ENCODE results near the gene GRK5. TPM values are rescaled to one million over a fixed set of nuclear protein-coding genes. Genes with fewer than 3 reads are reported as not detected.
A peak's percentile ranks its signal among the peaks of the same experiment; 100 is the strongest.

The GRK5 gene
- total RNA-seq, 1 donor from 2014 or later: 163 TPM

- no peak overlapping the region for H3K4me3 Mint-ChIP-seq (ENCODE audit: unreplicated experiment)
- peaks cover 65% of the 10 kb centered on the region for H3K36me3 Mint-ChIP-seq (ENCODE audit: low read depth, unreplicated experiment)
- TF ChIP-seq CTCF (IDR thresholded peaks at IDR 0.05; ENCODE audit: unreplicated experiment): no peak
- H3K4me1 Mint-ChIP-seq (ENCODE audit: unreplicated experiment): peaks cover 45% of the 10 kb centered on the region
- H3K27ac Mint-ChIP-seq (ENCODE audit: unreplicated experiment): peak overlapping the region; percentile 42
- H3K9me3 Mint-ChIP-seq (ENCODE audit: unreplicated experiment): no peaks in the 10 kb centered on the region
- H3K27me3 Mint-ChIP-seq (ENCODE audit: unreplicated experiment): peaks cover 19% of the 10 kb centered on the region
- no peak for DNase-seq (ENCODE audit: low spot score)
These were observed 138.9 kb downstream of the GRK5 start for GRCh38 chr10:119346095-119346832.

- Mint-ChIP-seq H3K36me3 (ENCODE audit: low read depth, unreplicated experiment) (peaks cover 67% of the 10 kb centered on the region), H3K4me3 (ENCODE audit: unreplicated experiment) (peak overlapping the region; percentile 83), H3K4me1 (ENCODE audit: unreplicated experiment) (peaks cover 42% of the 10 kb centered on the region), H3K27ac (ENCODE audit: unreplicated experiment) (peak overlapping the region; percentile 68), H3K27me3 (ENCODE audit: unreplicated experiment) (peaks cover 16% of the 10 kb centered on the region), H3K9me3 (ENCODE audit: unreplicated experiment) (no peaks in the 10 kb centered on the region)
- DNase-seq (ENCODE audit: low spot score): no peak
- TF ChIP-seq CTCF (IDR thresholded peaks at IDR 0.05; ENCODE audit: unreplicated experiment): no peak
These were observed 140.0 kb downstream of the GRK5 start for GRCh38 chr10:119347181-119347974.

GRCh38 chr10:119348106-119348505 is 140.7 kb downstream of the GRK5 start:
- TF ChIP-seq CTCF (IDR thresholded peaks at IDR 0.05; ENCODE audit: unreplicated experiment): no peak
- H3K9me3 Mint-ChIP-seq (ENCODE audit: unreplicated experiment): no peaks in the 10 kb centered on the region
- DNase-seq (ENCODE audit: low spot score): no peak
- H3K27ac Mint-ChIP-seq (ENCODE audit: unreplicated experiment): peak overlapping the region; percentile 92
- peaks cover 12% of the 10 kb centered on the region for H3K27me3 Mint-ChIP-seq (ENCODE audit: unreplicated experiment)
- H3K4me1 Mint-ChIP-seq (ENCODE audit: unreplicated experiment): peaks cover 36% of the 10 kb centered on the region
- peaks cover 65% of the 10 kb centered on the region for H3K36me3 Mint-ChIP-seq (ENCODE audit: low read depth, unreplicated experiment)
- H3K4me3 Mint-ChIP-seq (ENCODE audit: unreplicated experiment): peak overlapping the region; percentile 83

GRCh38 chr10:119348516-119349240 is 141.3 kb downstream of the GRK5 start:
- peak overlapping the region; percentile 83 for H3K4me3 Mint-ChIP-seq (ENCODE audit: unreplicated experiment)
- H3K4me1 Mint-ChIP-seq (ENCODE audit: unreplicated experiment): peaks cover 31% of the 10 kb centered on the region

More at GRCh38 chr10:119348516-119349240, 141.3 kb downstream of the GRK5 start:
- Mint-ChIP-seq H3K9me3 (ENCODE audit: unreplicated experiment) (no peaks in the 10 kb centered on the region), H3K36me3 (ENCODE audit: low read depth, unreplicated experiment) (peaks cover 61% of the 10 kb centered on the region), H3K27ac (ENCODE audit: unreplicated experiment) (peak overlapping the region; percentile 14), H3K27me3 (ENCODE audit: unreplicated experiment) (peaks cover 12% of the 10 kb centered on the region)
- DNase-seq (ENCODE audit: low spot score): no peak
- no peak for TF ChIP-seq CTCF (IDR thresholded peaks at IDR 0.05; ENCODE audit: unreplicated experiment)

Data from endothelial cell (in vitro differentiated cells).